HepG2 (cell line): ENCODE measurements around the gene LECT2. TPM values are rescaled to one million over a fixed set of nuclear protein-coding genes. Genes with fewer than 3 reads are reported as not detected.

ENCODE experiments used
- ATAC-seq: fragments of 200-7000 bp; cut with Tn5 transposase; 3 replicates; pipeline ENCODE4 v1.9.1; 2020; ENCODE audit warnings: mild to moderate bottlenecking, moderate library complexity
- BruUV-seq: library from RNA; stranded (reverse); fragments of 400-500 nt; replicated peaks from 2 replicates; lab custom pipeline; 2021; lab: Mats Ljungman, UMichigan
- CTCF ChIA-PET: fragments of 300-600 bp; formaldehyde crosslinking; extraction: SDS; loops from one replicate; lab custom pipeline; 2021; ENCODE audit warnings: low total read pairs, inconsistent platforms, low intra/inter-chr PET ratio; lab: Yijun Ruan, JAX
- POLR2A ChIA-PET: fragments of 350-600 bp; sonication (Branson Sonifier 250); formaldehyde crosslinking; loops from one replicate; lab custom pipeline; 2020; ENCODE audit warnings: antibody characterized with exemption, inconsistent platforms; lab: Yijun Ruan, JAX
- DNase-seq: peaks from one replicate; pipeline ENCODE4 v3.0.0-alpha.2; 2015; ENCODE audit warnings: low spot score
- FAIRE-seq: peaks from 3 replicates; lab custom pipeline; 2011; peaks lifted over from hg19 to GRCh38; lab: Jason Lieb, UNC
- H2AFZ ChIP-seq: one replicate; pipeline ENCODE4 v1.6.1; 2011; ENCODE audit warnings: low read length, inconsistent platforms
- H3K27ac ChIP-seq: fragments of 300-600 bp; 3 replicates; pipeline ENCODE4 v1.8.0; 2011; ENCODE audit warnings: mixed run types, mild to moderate bottlenecking, mixed read lengths, low read length, inconsistent platforms; ENCODE audit not compliant: insufficient read depth; ENCODE audit errors: extremely low read length
- H3K27me3 ChIP-seq, 2 experiments: fragments of 200-600 bp in 1 of 2; 2 replicates in 1 of 2; 3 replicates in 1 of 2; pipeline versions ENCODE4 v1.6.0 to v1.8.0; 2011; ENCODE audit warnings: low read length in 2 of 2, mild to moderate bottlenecking in 2 of 2, moderate library complexity in 2 of 2, inconsistent platforms in 1 of 2; ENCODE audit not compliant: insufficient read depth in 2 of 2, control insufficient read depth in 1 of 2
- H3K36me3 ChIP-seq, 2 experiments: fragments of 200-600 bp in 1 of 2; replicated peaks in 1 of 2; 2 replicates in 1 of 2; 3 replicates in 1 of 2; pipeline versions ENCODE4 v1.5.1 to v1.8.0; 2011; ENCODE audit warnings: low read length in 2 of 2, inconsistent platforms in 1 of 2; ENCODE audit not compliant: insufficient read depth in 2 of 2, control insufficient read depth in 1 of 2
- H3K4me1 ChIP-seq: 2 replicates; pipeline ENCODE4 v1.5.1; 2012; ENCODE audit warnings: low read length, inconsistent platforms; ENCODE audit not compliant: insufficient read depth
- H3K4me2 ChIP-seq: 2 replicates; pipeline ENCODE4 v1.6.0; 2011; ENCODE audit warnings: low read depth, low read length, inconsistent platforms
- H3K4me3 ChIP-seq, 3 experiments: fragments of 200-600 bp in 1 of 3; sonication (generic), shearing (Covaris generic) in 1 of 3; replicated peaks in 1 of 3; 2 replicates each; pipeline ENCODE4 v1.5.1; 2011 to 2016; ENCODE audit warnings: low read length in 3 of 3, inconsistent platforms in 2 of 3, low read depth in 2 of 3, mild to moderate bottlenecking in 2 of 3, control low read depth in 1 of 3, mixed read lengths in 1 of 3; ENCODE audit not compliant: insufficient read depth in 1 of 3
- H3K79me2 ChIP-seq: one replicate; pipeline ENCODE4 v1.6.1; 2011; ENCODE audit warnings: low read length, inconsistent platforms; ENCODE audit not compliant: insufficient read depth
- H3K9ac ChIP-seq: 2 replicates; pipeline ENCODE4 v1.6.0; 2011; ENCODE audit warnings: mild to moderate bottlenecking, low read depth, low read length, inconsistent platforms; ENCODE audit not compliant: insufficient read depth
- H3K9me3 ChIP-seq: 2 replicates; pipeline ENCODE4 v1.5.1; 2012; ENCODE audit warnings: mild to moderate bottlenecking, low read length
- H4K20me1 ChIP-seq: 2 replicates; pipeline ENCODE4 v1.6.0; 2011; ENCODE audit warnings: inconsistent platforms, mild to moderate bottlenecking, low read length, moderate library complexity; ENCODE audit not compliant: insufficient read depth
- FLYWCH1 ChIP-seq: sonication (generic); formaldehyde crosslinking; IDR thresholded peaks from 2 replicates; pipeline ENCODE4 v1.8.1; 2023; ENCODE audit warnings: mild to moderate bottlenecking, missing genetic modification reagents
- FOXA3 ChIP-seq: IDR thresholded peaks from 2 replicates; pipeline ENCODE4 v1.6.1; 2016; ENCODE audit warnings: missing genetic modification reagents, missing compliant biosample characterization
- FOXK2 ChIP-seq: fragments of 450-650 bp; IDR thresholded peaks from 2 replicates; pipeline ENCODE4 v1.6.1; 2016
- GLMP ChIP-seq: sonication (generic); formaldehyde crosslinking; IDR thresholded peaks from 2 replicates; pipeline ENCODE4 v1.9.0; 2021; ENCODE audit warnings: missing genetic modification reagents, mild to moderate bottlenecking, borderline replicate concordance
- JUN ChIP-seq: sonication (generic); formaldehyde crosslinking; IDR thresholded peaks from 2 replicates; pipeline ENCODE4 v1.4.0; 2020; ENCODE audit warnings: mild to moderate bottlenecking, missing genetic modification reagents
- KLF6 ChIP-seq: IDR thresholded peaks from 2 replicates; pipeline ENCODE4 v1.8.0; 2016; ENCODE audit warnings: missing biosample characterization, missing genetic modification reagents
- SIN3A ChIP-seq: IDR thresholded peaks from 2 replicates; pipeline ENCODE4 v1.6.1; 2011; ENCODE audit warnings: low read depth, mild to moderate bottlenecking, control low read depth, low read length, borderline replicate concordance
- SKI ChIP-seq: fragments of 450-650 bp; IDR thresholded peaks from one replicate; pipeline ENCODE4 v1.6.1; 2018; ENCODE audit warnings: mild to moderate bottlenecking; ENCODE audit not compliant: partially characterized antibody
- YEATS2 ChIP-seq: sonication (generic); formaldehyde crosslinking; IDR thresholded peaks from 2 replicates; pipeline ENCODE4 v1.4.0; 2020; ENCODE audit warnings: missing genetic modification reagents, borderline replicate concordance
- ZNF382 ChIP-seq: sonication (generic); formaldehyde crosslinking; IDR thresholded peaks from 2 replicates; pipeline ENCODE4 v1.5.0; 2020; ENCODE audit warnings: missing genetic modification reagents, mild to moderate bottlenecking, borderline replicate concordance
- ZNF547 ChIP-seq: sonication (generic); formaldehyde crosslinking; IDR thresholded peaks from 2 replicates; pipeline ENCODE4 v1.5.1; 2020; ENCODE audit warnings: mild to moderate bottlenecking, missing genetic modification reagents
- ZNF607 ChIP-seq: sonication (generic); formaldehyde crosslinking; IDR thresholded peaks from 2 replicates; pipeline ENCODE4 v1.5.1; 2020; ENCODE audit warnings: missing genetic modification reagents, mild to moderate bottlenecking, borderline replicate concordance
- ZXDC ChIP-seq: sonication (generic); formaldehyde crosslinking; IDR thresholded peaks from 2 replicates; pipeline ENCODE4 v1.5.0; 2020; ENCODE audit warnings: mild to moderate bottlenecking, missing genetic modification reagents
- WGBS: methylation state at CpG from one replicate; pipeline ENCODE4 v1.1.6; 2017; ENCODE audit warnings: low lambda C conversion rate; 5-methylcytosine and 5-hydroxymethylcytosine counted together
- in situ Hi-C: cut with HindIII; loops from 2 replicates; pipeline ENCODE4 v1.10.0; 2017; ENCODE audit warnings: low pct_unique_long_range_greater_than_20kb; ENCODE audit not compliant: extremely low pct_ligation_motif_present
- intact Hi-C: fragments of 100-400 bp; cut with micrococcal nuclease; formaldehyde crosslinking; loops from one replicate; pipeline ENCODE4 v1.10.0; 2022; ENCODE audit not compliant: unreplicated experiment
- polyA plus RNA-seq, 8 experiments: library from polyadenylated mRNA; depleted of rRNA in 3 of 8; stranded (reverse) in 7 of 8; unstranded in 1 of 8; fragments of >200 nt; fragmentation: Illumina TruSeq in 4 of 8; extraction: Trizol in 4 of 8; gene quantifications; 2 replicates each; pipeline versions ENCODE4 v1.2.1 to v1.2.3, GENCODE V29; 2011 to 2016; ENCODE audit warnings: low read depth in 4 of 8, missing spikeins in 1 of 8, mixed read lengths in 1 of 8; ENCODE audit not compliant: insufficient read depth in 1 of 8
- total RNA-seq, 5 experiments: library from RNA; depleted of rRNA; stranded (reverse); fragments of >200 nt; fragmentation: Illumina TruSeq; extraction: Trizol; gene quantifications; 2 replicates each; pipeline ENCODE4 v1.2.3, GENCODE V29; 2016; ENCODE audit warnings: low read depth in 1 of 5
- TF ChIP-seq, protein P1 (sequence below): sonication (generic); formaldehyde crosslinking; IDR thresholded peaks from 2 replicates; pipeline ENCODE4 v1.4.0; 2020; ENCODE audit warnings: missing genetic modification reagents

LECT2 gene
- total and polyA plus RNA-seq, 2 of the 13 experiments (the other 11 are each of a cell fraction or from before 2014, with no cell fraction given) = not detected

- H3K9me3 ChIP-seq = no peaks in the 10 kb centered on the region
- intact Hi-C loops = no loop called here
- H3K79me2 ChIP-seq = no peaks in the 10 kb centered on the region
- peaks cover 37% of the 10 kb centered on the region for H3K4me1 ChIP-seq
- no peak overlapping the region for H3K9ac ChIP-seq
- 75% methylated on average over 5 of the region's 5 CpGs for WGBS
- H3K36me3 ChIP-seq = no peaks in the 10 kb centered on the region
- H2AFZ ChIP-seq = no peak overlapping the region
- ATAC-seq (no peak), FAIRE-seq (no peak), DNase-seq (no peak)
- BruUV-seq = no TSS peak
- peak overlapping the region; percentile 6; the same call in 1 of the 2 replicates for H3K4me2 ChIP-seq
- no peak overlapping the region for H3K4me3 ChIP-seq
- H3K27me3 ChIP-seq = no peaks in the 10 kb centered on the region
- ChIA-PET CTCF (no interaction called here), POLR2A (interaction anchor here (1.5 kb wide), 1 partner anchor 28 kb away, joined by 3 read pairs; no protein-coding TSS in a partner anchor)
- H3K27ac ChIP-seq = no peak overlapping the region
- TF ChIP-seq JUN (CRISPR knock-in tag) = no peak
- TF ChIP-seq FLYWCH1 (CRISPR knock-in tag) = no peak
- no peak for TF ChIP-seq ZNF607 (CRISPR knock-in tag)
- no peak for TF ChIP-seq ZNF382 (CRISPR knock-in tag)
- TF ChIP-seq SKI = no peak
- no peak for TF ChIP-seq FOXK2
- TF ChIP-seq FOXA3 = no peak
- no peak for TF ChIP-seq GLMP
- no peak for TF ChIP-seq ZNF547
- no peak for TF ChIP-seq YEATS2 (CRISPR knock-in tag)
- no peak for TF ChIP-seq KLF6 (CRISPR knock-in tag)
- TF ChIP-seq ZXDC (CRISPR knock-in tag) = no peak
- TF ChIP-seq SIN3A = no peak
- TF ChIP-seq, protein P1, sequence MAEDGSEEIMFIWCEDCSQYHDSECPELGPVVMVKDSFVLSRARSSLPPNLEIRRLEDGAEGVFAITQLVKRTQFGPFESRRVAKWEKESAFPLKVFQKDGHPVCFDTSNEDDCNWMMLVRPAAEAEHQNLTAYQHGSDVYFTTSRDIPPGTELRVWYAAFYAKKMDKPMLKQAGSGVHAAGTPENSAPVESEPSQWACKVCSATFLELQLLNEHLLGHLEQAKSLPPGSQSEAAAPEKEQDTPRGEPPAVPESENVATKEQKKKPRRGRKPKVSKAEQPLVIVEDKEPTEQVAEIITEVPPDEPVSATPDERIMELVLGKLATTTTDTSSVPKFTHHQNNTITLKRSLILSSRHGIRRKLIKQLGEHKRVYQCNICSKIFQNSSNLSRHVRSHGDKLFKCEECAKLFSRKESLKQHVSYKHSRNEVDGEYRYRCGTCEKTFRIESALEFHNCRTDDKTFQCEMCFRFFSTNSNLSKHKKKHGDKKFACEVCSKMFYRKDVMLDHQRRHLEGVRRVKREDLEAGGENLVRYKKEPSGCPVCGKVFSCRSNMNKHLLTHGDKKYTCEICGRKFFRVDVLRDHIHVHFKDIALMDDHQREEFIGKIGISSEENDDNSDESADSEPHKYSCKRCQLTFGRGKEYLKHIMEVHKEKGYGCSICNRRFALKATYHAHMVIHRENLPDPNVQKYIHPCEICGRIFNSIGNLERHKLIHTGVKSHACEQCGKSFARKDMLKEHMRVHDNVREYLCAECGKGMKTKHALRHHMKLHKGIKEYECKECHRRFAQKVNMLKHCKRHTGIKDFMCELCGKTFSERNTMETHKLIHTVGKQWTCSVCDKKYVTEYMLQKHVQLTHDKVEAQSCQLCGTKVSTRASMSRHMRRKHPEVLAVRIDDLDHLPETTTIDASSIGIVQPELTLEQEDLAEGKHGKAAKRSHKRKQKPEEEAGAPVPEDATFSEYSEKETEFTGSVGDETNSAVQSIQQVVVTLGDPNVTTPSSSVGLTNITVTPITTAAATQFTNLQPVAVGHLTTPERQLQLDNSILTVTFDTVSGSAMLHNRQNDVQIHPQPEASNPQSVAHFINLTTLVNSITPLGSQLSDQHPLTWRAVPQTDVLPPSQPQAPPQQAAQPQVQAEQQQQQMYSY (CRISPR knock-in tag) = no peak
- TF ChIP-seq, all 625 proteins: peak for 0
- H4K20me1 ChIP-seq = no peaks in the 10 kb centered on the region
- in situ Hi-C loops = no loop called here
Observed at GRCh38 chr5:136001466-136001981, 46.7 kb upstream of the LECT2 start.
